Bronchial epithelial cell (primary cell): ENCODE data around the gene HTR6. TPM values are rescaled to one million over a fixed set of nuclear protein-coding genes. Genes with fewer than 3 reads are reported as not detected.

Source experiments
- DNase-seq: peaks from one replicate; pipeline ENCODE4 v3.0.0-alpha.2; 2010; ENCODE audit warnings: low read depth
- FAIRE-seq: peaks from 2 replicates; lab custom pipeline; 2011; peaks lifted over from hg19 to GRCh38; lab: Jason Lieb, UNC
- H3K27me3 ChIP-seq: 2 replicates; pipeline ENCODE4 v1.5.1; 2011; ENCODE audit warnings: low read length; ENCODE audit not compliant: control insufficient read depth, insufficient read depth
- H3K36me3 ChIP-seq: 2 replicates; pipeline ENCODE4 v1.5.1; 2011; ENCODE audit warnings: low read length; ENCODE audit not compliant: control insufficient read depth, insufficient read depth
- H3K4me3 ChIP-seq: 2 replicates; pipeline ENCODE4 v1.5.1; 2011; ENCODE audit warnings: mild to moderate bottlenecking, low read depth, low read length, control low read depth
- CTCF ChIP-seq: IDR thresholded peaks from 2 replicates; pipeline ENCODE4 v1.5.1; 2011; ENCODE audit warnings: mild to moderate bottlenecking, moderate library complexity, low read length, control low read depth, inconsistent platforms; ENCODE audit not compliant: insufficient read depth, severe bottlenecking
- total RNA-seq: library from RNA; depleted of rRNA; stranded (reverse); fragments of >200 nt; gene quantifications from 2 replicates; pipeline ENCODE4 v1.2.1, GENCODE V29; 2014

The HTR6 gene
- total RNA-seq, 1 donor from 2014 or later: not detected

DNA sequence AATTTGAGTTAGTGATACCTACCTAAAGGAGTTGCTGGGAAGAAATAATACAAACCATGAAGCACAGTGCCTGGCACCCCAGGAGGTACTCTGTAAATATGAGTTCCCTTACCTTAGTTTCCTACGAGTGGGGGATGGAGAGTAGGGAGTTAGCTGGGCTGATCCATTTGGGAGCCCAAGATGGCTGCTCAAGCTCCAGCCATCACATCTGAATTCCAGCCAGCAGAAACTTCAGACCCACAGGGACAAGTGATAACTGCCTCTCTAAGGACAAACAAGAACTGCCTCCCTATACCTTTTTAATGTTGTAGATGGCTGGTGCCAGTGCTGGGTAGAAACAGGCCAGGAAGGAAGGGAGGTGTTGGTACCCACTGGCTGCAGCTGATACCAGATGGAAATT is 22.7 kb downstream of the HTR6 start:
- no peak for TF ChIP-seq CTCF
- no peaks in the 10 kb centered on the region for H3K36me3 ChIP-seq
- H3K27me3 ChIP-seq: no peaks in the 10 kb centered on the region
- H3K4me3 ChIP-seq: no peak overlapping the region
- DNase-seq (no peak), FAIRE-seq (no peak)

GRCh38 chr1:19688041-19688842 is 23.6 kb downstream of the HTR6 start:
- no peaks in the 10 kb centered on the region for H3K36me3 ChIP-seq
- TF ChIP-seq CTCF: no peak

GRCh38 chr1:19689085-19689757 is 24.5 kb downstream of the HTR6 start:
- DNase-seq: no peak
- no peak for FAIRE-seq
- Histone ChIP-seq H3K36me3 (no peaks in the 10 kb centered on the region), H3K4me3 (no peak overlapping the region), H3K27me3 (no peaks in the 10 kb centered on the region)
- TF ChIP-seq CTCF: no peak

More at GRCh38 chr1:19688041-19688842, 23.6 kb downstream of the HTR6 start:
- Histone ChIP-seq H3K4me3 (no peak overlapping the region), H3K27me3 (no peaks in the 10 kb centered on the region)
- DNase-seq (no peak), FAIRE-seq (peak; percentile 84)

- DNase-seq (no peak), FAIRE-seq (no peak)
- Histone ChIP-seq H3K36me3 (no peaks in the 10 kb centered on the region), H3K4me3 (no peak overlapping the region), H3K27me3 (no peaks in the 10 kb centered on the region)
- no peak for TF ChIP-seq CTCF
Observed at GRCh38 chr1:19689856-19690255, 25.2 kb downstream of the HTR6 start.

DNA sequence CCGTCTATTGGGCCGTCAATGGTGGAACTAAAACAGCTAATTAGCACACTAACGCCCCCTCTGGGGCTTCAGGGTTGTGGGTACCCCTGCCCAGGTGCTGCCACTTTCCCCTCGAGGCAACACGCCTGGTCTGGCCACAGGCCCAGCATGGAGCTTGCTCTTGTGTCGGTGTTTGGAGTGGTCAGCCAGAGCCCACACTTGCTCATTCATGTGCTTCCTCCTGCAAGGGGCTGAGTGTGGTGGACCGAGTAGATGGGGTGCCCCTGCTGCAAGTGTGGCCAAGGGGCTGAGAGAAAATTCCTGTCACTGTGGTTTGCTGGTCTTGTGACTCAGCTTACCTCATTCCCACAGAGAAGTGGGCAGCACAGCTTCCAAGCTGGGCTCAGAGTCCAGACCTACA is 25.7 kb downstream of the HTR6 start:
- no peaks in the 10 kb centered on the region for H3K36me3 ChIP-seq
- FAIRE-seq (no peak), DNase-seq (no peak)
- no peaks in the 10 kb centered on the region for H3K27me3 ChIP-seq
- TF ChIP-seq CTCF: no peak
- no peak overlapping the region for H3K4me3 ChIP-seq
